ENCODE data around the gene EYS. TPM values are rescaled to one million over a fixed set of nuclear protein-coding genes. Genes with fewer than 3 reads are reported as not detected.
"Not testable (repeated sequence)": the region's sequence is repeated elsewhere in the genome, so short reads cannot be mapped to it uniquely, and the experiment has no call there.

The EYS gene
- total and polyA plus RNA-seq, 4 donors, result 0.53 to 4.5 (median 2.4) TPM

GRCh38 chr6:65531533-65531932 lies 175.5 kb downstream of the EYS start:
- H3K4me1 ChIP-seq (ENCODE audit: control insufficient read depth, insufficient read depth, low read length), result no peaks in the 10 kb centered on the region
- H3K27me3 ChIP-seq (ENCODE audit: control insufficient read depth, insufficient read depth, low read length), result no peaks in the 10 kb centered on the region
- peak in 2 of 6 donors; percentile 9 to 26 for DNase-seq (ENCODE audit: low read depth in 4 of 6, low spot score in 6 of 6)
- WGBS (ENCODE audit: insufficient coverage), result no CpG with 5 or more reads among the region's 3 CpGs
- no peaks in the 10 kb centered on the region for H3K36me3 ChIP-seq (ENCODE audit: control insufficient read depth, insufficient read depth, low read length)
- no peak overlapping the region for H3K4me3 ChIP-seq (ENCODE audit: low read depth, low read length)
- H3K9me3 ChIP-seq (ENCODE audit: control insufficient read depth, insufficient read depth, low read length), result no peaks in the 10 kb centered on the region
- no peak overlapping the region for H3K27ac ChIP-seq (ENCODE audit: low read depth, low read length)

- Histone ChIP-seq H3K27me3 (ENCODE audit: control insufficient read depth, insufficient read depth, low read length) (no peaks in the 10 kb centered on the region), H3K36me3 (ENCODE audit: control insufficient read depth, insufficient read depth, low read length) (no peaks in the 10 kb centered on the region), H3K9me3 (ENCODE audit: control insufficient read depth, insufficient read depth, low read length) (no peaks in the 10 kb centered on the region), H3K4me3 (ENCODE audit: low read depth, low read length) (no peak overlapping the region), H3K4me1 (ENCODE audit: control insufficient read depth, insufficient read depth, low read length) (no peaks in the 10 kb centered on the region), H3K27ac (ENCODE audit: low read depth, low read length) (no peak overlapping the region)
- whole genome bisulfite sequencing (ENCODE audit: insufficient coverage), result no CpG with 5 or more reads among the region's 2 CpGs
- DNase-seq (ENCODE audit: low read depth in 4 of 6, low spot score in 6 of 6), result no peak
Measured at GRCh38 chr6:65524232-65524631, 182.8 kb downstream of the EYS start.

DNA sequence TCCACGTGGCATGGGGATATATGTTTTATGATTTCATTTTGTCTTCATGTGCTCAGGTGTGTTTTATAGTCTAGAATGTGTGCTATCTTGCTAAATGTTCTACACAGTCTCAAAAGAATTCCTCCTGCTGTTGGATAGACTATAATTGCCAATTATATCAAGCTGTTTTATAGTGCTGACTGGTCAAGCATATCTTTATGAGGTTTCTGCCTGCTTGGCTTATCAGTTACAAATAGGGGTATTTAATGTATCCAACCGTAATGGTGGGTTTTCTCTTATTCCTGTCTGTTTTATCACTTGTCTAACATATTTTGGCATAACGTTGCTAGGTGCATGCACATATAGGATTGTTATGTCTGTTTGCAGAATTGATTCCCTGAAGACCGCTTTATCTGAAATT lies 201.3 kb downstream of the EYS start:
- Histone ChIP-seq H3K27me3 (ENCODE audit: control insufficient read depth, insufficient read depth, low read length) (no peaks in the 10 kb centered on the region), H3K9me3 (ENCODE audit: control insufficient read depth, insufficient read depth, low read length) (peaks cover 1% of the 10 kb centered on the region), H3K4me1 (ENCODE audit: control insufficient read depth, insufficient read depth, low read length) (no peaks in the 10 kb centered on the region), H3K4me3 (ENCODE audit: low read depth, low read length) (no peak overlapping the region), H3K27ac (ENCODE audit: low read depth, low read length) (no peak overlapping the region), H3K36me3 (ENCODE audit: control insufficient read depth, insufficient read depth, low read length) (no peaks in the 10 kb centered on the region)
- no CpG with 5 or more reads among the region's 4 CpGs for WGBS (ENCODE audit: insufficient coverage)
- peak in 1 of 6 donors; percentile 81 for DNase-seq (ENCODE audit: low read depth in 4 of 6, low spot score in 6 of 6)

GRCh38 chr6:65501045-65501444 lies 206.0 kb downstream of the EYS start:
- DNase-seq (ENCODE audit: low read depth in 4 of 6, low spot score in 6 of 6), result no peak
- Histone ChIP-seq H3K27ac (ENCODE audit: low read depth, low read length) (no peak overlapping the region), H3K4me1 (ENCODE audit: control insufficient read depth, insufficient read depth, low read length) (no peaks in the 10 kb centered on the region), H3K9me3 (ENCODE audit: control insufficient read depth, insufficient read depth, low read length) (no peaks in the 10 kb centered on the region), H3K27me3 (ENCODE audit: control insufficient read depth, insufficient read depth, low read length) (no peaks in the 10 kb centered on the region), H3K36me3 (ENCODE audit: control insufficient read depth, insufficient read depth, low read length) (no peaks in the 10 kb centered on the region), H3K4me3 (ENCODE audit: low read depth, low read length) (no peak overlapping the region)
- WGBS (ENCODE audit: insufficient coverage), result no CpG with 5 or more reads among the region's 2 CpGs

DNA sequence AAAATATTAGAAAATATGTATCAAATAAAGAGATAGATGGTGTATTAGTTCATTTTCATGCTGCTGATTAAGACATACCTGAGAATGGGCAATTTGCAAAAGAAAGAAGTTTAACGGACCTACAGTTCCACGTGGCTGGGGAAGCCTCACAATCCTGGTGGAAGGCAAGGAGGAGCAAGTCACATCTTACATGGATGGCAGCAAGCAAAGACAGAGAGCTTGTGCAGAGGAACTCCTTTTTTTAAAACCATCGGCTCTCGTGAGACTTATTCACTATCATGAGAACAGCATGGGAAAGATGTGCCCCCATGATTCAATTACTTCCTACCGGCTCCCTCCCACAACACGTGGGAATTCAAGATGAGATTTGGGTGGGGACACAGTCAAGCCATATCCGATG lies 223.4 kb downstream of the EYS start:
- not testable (repeated sequence) for H3K27ac ChIP-seq (ENCODE audit: low read depth, low read length); DNase-seq (ENCODE audit: low read depth in 4 of 6, low spot score in 6 of 6); H3K4me3 ChIP-seq (ENCODE audit: low read depth, low read length); H3K4me1 ChIP-seq (ENCODE audit: control insufficient read depth, insufficient read depth, low read length); H3K36me3 ChIP-seq (ENCODE audit: control insufficient read depth, insufficient read depth, low read length); H3K27me3 ChIP-seq (ENCODE audit: control insufficient read depth, insufficient read depth, low read length); H3K9me3 ChIP-seq (ENCODE audit: control insufficient read depth, insufficient read depth, low read length)
- WGBS (ENCODE audit: insufficient coverage), result 91% methylated on average over 4 of the region's 7 CpGs

DNA sequence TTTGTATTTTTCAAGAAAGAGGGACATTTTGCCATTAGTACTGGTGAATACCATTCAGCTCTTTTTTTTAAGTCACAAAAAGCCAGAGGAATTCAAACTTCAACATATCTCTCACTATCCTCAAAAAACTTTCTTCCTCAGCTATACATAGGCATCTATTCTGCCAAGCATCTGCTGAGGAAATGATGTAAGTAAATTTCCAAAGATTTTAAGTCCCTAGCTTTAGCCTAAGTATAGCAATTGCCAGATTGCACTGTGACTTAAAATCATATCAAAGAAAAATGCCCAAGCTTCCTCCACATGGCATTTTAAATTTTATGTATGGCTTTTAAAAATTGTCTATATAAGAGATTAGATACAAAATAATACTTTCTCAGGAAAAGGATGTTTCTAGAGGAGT lies 237.4 kb downstream of the EYS start:
- H3K27me3 ChIP-seq (ENCODE audit: control insufficient read depth, insufficient read depth, low read length), result no peaks in the 10 kb centered on the region
- H3K4me3 ChIP-seq (ENCODE audit: low read depth, low read length), result no peak overlapping the region
- H3K9me3 ChIP-seq (ENCODE audit: control insufficient read depth, insufficient read depth, low read length), result no peaks in the 10 kb centered on the region
- no peaks in the 10 kb centered on the region for H3K4me1 ChIP-seq (ENCODE audit: control insufficient read depth, insufficient read depth, low read length)
- no peak overlapping the region for H3K27ac ChIP-seq (ENCODE audit: low read depth, low read length)
- no peaks in the 10 kb centered on the region for H3K36me3 ChIP-seq (ENCODE audit: control insufficient read depth, insufficient read depth, low read length)
- DNase-seq (ENCODE audit: low read depth in 4 of 6, low spot score in 6 of 6), result peak in 1 of 6 donors; percentile 71

DNA sequence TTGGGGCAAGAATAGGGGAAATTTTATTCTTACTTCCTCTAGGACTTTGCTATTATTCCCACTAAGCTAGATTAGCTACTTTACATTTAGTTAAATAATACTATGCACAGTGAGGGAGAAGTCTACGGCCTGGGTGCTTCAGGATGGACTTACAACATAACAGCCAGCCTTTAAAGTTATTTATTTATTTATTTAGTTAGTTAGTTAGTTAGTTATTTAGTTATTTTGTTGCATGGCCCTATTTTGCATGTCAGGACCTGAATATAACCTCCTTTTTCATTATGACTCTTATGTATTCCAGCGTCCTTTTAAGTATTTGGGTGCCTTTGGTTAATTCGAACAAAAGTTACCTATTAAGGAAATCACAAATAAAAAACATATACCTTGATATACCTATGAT lies 238.7 kb downstream of the EYS start:
- no peaks in the 10 kb centered on the region for H3K4me1 ChIP-seq (ENCODE audit: control insufficient read depth, insufficient read depth, low read length)
- no peaks in the 10 kb centered on the region for H3K36me3 ChIP-seq (ENCODE audit: control insufficient read depth, insufficient read depth, low read length)
- no peaks in the 10 kb centered on the region for H3K9me3 ChIP-seq (ENCODE audit: control insufficient read depth, insufficient read depth, low read length)
- DNase-seq (ENCODE audit: low read depth in 4 of 6, low spot score in 6 of 6), result no peak
- H3K27ac ChIP-seq (ENCODE audit: low read depth, low read length), result no peak overlapping the region
- no peak overlapping the region for H3K4me3 ChIP-seq (ENCODE audit: low read depth, low read length)
- no CpG with 5 or more reads among the region's 3 CpGs for WGBS (ENCODE audit: insufficient coverage)
- H3K27me3 ChIP-seq (ENCODE audit: control insufficient read depth, insufficient read depth, low read length), result no peaks in the 10 kb centered on the region

DNA sequence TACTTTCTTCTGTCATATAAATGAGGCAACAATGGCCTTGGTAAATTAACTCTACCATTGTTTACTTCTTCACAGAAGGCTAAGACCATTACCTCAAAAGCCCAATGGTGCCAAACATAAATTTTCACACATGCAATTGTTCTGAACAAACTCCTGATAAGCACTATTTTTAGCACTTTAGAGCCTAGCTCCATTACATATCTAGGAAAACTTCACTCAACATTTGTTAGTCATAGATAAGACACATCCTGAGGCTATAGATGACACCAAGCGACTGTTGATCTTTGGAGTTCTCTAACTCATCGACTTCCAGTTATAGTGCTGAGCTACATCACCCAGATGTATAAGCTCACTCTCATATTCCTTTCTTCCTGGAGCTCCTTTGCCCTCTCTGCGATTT lies 245.9 kb downstream of the EYS start:
- Histone ChIP-seq H3K4me3 (ENCODE audit: low read depth, low read length) (no peak overlapping the region), H3K36me3 (ENCODE audit: control insufficient read depth, insufficient read depth, low read length) (no peaks in the 10 kb centered on the region), H3K9me3 (ENCODE audit: control insufficient read depth, insufficient read depth, low read length) (no peaks in the 10 kb centered on the region), H3K4me1 (ENCODE audit: control insufficient read depth, insufficient read depth, low read length) (no peaks in the 10 kb centered on the region), H3K27me3 (ENCODE audit: control insufficient read depth, insufficient read depth, low read length) (no peaks in the 10 kb centered on the region), H3K27ac (ENCODE audit: low read depth, low read length) (no peak overlapping the region)
- WGBS (ENCODE audit: insufficient coverage), result 96% methylated on average over 3 of the region's 3 CpGs
- no peak for DNase-seq (ENCODE audit: low read depth in 4 of 6, low spot score in 6 of 6)

DNA sequence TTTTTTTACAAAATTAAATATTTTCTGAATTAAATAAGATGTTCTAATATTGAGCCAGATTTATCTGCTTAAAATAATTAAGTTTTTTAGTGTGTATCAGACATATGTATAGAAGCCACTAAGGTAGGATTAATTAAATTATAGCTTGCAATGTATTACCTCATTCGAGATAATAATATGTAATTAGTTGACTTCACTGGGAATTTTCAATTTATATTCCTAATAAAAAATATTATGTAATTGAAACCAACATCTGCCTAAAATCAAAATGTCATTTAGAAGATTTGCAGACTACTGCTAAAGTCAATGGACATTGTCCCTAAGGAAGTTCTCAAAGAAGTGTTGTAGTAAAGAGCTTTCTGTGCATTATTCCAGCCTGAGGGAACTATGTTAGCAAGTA lies 254.7 kb downstream of the EYS start:
- H3K9me3 ChIP-seq (ENCODE audit: control insufficient read depth, insufficient read depth, low read length), result peaks cover 1% of the 10 kb centered on the region
- WGBS (ENCODE audit: insufficient coverage), result no CpG with 5 or more reads among the region's 1 CpG
- H3K27ac ChIP-seq (ENCODE audit: low read depth, low read length), result no peak overlapping the region
- no peak for DNase-seq (ENCODE audit: low read depth in 4 of 6, low spot score in 6 of 6)
- H3K27me3 ChIP-seq (ENCODE audit: control insufficient read depth, insufficient read depth, low read length), result no peaks in the 10 kb centered on the region
- no peaks in the 10 kb centered on the region for H3K36me3 ChIP-seq (ENCODE audit: control insufficient read depth, insufficient read depth, low read length)
- no peak overlapping the region for H3K4me3 ChIP-seq (ENCODE audit: low read depth, low read length)
- no peaks in the 10 kb centered on the region for H3K4me1 ChIP-seq (ENCODE audit: control insufficient read depth, insufficient read depth, low read length)

- Histone ChIP-seq H3K27ac (ENCODE audit: low read depth, low read length) (no peak overlapping the region), H3K36me3 (ENCODE audit: control insufficient read depth, insufficient read depth, low read length) (no peaks in the 10 kb centered on the region), H3K4me1 (ENCODE audit: control insufficient read depth, insufficient read depth, low read length) (no peaks in the 10 kb centered on the region), H3K9me3 (ENCODE audit: control insufficient read depth, insufficient read depth, low read length) (peaks cover 1% of the 10 kb centered on the region), H3K27me3 (ENCODE audit: control insufficient read depth, insufficient read depth, low read length) (no peaks in the 10 kb centered on the region), H3K4me3 (ENCODE audit: low read depth, low read length) (no peak overlapping the region)
- DNase-seq (ENCODE audit: low read depth in 4 of 6, low spot score in 6 of 6), result no peak
- no CpG with 5 or more reads among the region's 1 CpG for whole genome bisulfite sequencing (ENCODE audit: insufficient coverage)
Measured at GRCh38 chr6:65450451-65450850, 256.6 kb downstream of the EYS start.

All from spinal cord (tissue), 10 donors.